ENCODE results near the gene CLIC1.

Gene CLIC1

GRCh38 chr6:31770860-31771259 lies 34.5 kb upstream of the CLIC1 start:
- Histone ChIP-seq H3K4me3 (ENCODE audit: low read length, poor library complexity, severe bottlenecking) (no peak overlapping the region), H3K9me2 (replicated peaks; ENCODE audit: low read depth, low read length) (no peaks in the 10 kb centered on the region), H3K4me2 (ENCODE audit: low read depth, low read length, poor library complexity, severe bottlenecking) (no peak overlapping the region), H3K9me3 (ENCODE audit: insufficient read depth, low read depth, low read length) (no peaks in the 10 kb centered on the region), H3K4me1 (ENCODE audit: insufficient read depth, low read length, poor library complexity, severe bottlenecking) (peaks cover 11% of the 10 kb centered on the region), H3K79me2 (ENCODE audit: insufficient read depth, low read length) (no peaks in the 10 kb centered on the region), H3K36me3 (ENCODE audit: insufficient read depth, low read length) (no peaks in the 10 kb centered on the region), H4K20me1 (ENCODE audit: insufficient read depth, low read length, poor library complexity, severe bottlenecking) (no peaks in the 10 kb centered on the region), H3F3A (ENCODE audit: low read depth) (no peaks in the 10 kb centered on the region), H3K27me3 (ENCODE audit: insufficient read depth, low read length, poor library complexity, severe bottlenecking) (no peaks in the 10 kb centered on the region), H2AFZ (ENCODE audit: low read length) (no peak overlapping the region), H3K9ac (ENCODE audit: low read depth, low read length, poor library complexity, severe bottlenecking) (no peak overlapping the region)
- TF ChIP-seq EZH2phosphoT487 (IDR thresholded peaks at IDR 0.05; ENCODE audit: borderline replicate concordance) (no peak), CTCF (conservative IDR thresholded peaks at IDR 0.05; ENCODE audit: low read length) (no peak)

GRCh38 chr6:31769684-31770371 lies 33.5 kb upstream of the CLIC1 start:
- H3K4me2 ChIP-seq (ENCODE audit: low read depth, low read length, poor library complexity, severe bottlenecking), result no peak overlapping the region
- no peaks in the 10 kb centered on the region for H3K9me2 ChIP-seq (replicated peaks; ENCODE audit: low read depth, low read length)
- no peak overlapping the region for H2AFZ ChIP-seq (ENCODE audit: low read length)
- H3K79me2 ChIP-seq (ENCODE audit: insufficient read depth, low read length), result no peaks in the 10 kb centered on the region
- H4K20me1 ChIP-seq (ENCODE audit: insufficient read depth, low read length, poor library complexity, severe bottlenecking), result no peaks in the 10 kb centered on the region
- no peak overlapping the region for H3K9ac ChIP-seq (ENCODE audit: low read depth, low read length, poor library complexity, severe bottlenecking)
- no peaks in the 10 kb centered on the region for H3K27me3 ChIP-seq (ENCODE audit: insufficient read depth, low read length, poor library complexity, severe bottlenecking)
- H3K4me1 ChIP-seq (ENCODE audit: insufficient read depth, low read length, poor library complexity, severe bottlenecking), result peaks cover 11% of the 10 kb centered on the region
- no peaks in the 10 kb centered on the region for H3K36me3 ChIP-seq (ENCODE audit: insufficient read depth, low read length)
- H3F3A ChIP-seq (ENCODE audit: low read depth), result no peaks in the 10 kb centered on the region
- no peaks in the 10 kb centered on the region for H3K9me3 ChIP-seq (ENCODE audit: insufficient read depth, low read depth, low read length)
- H3K4me3 ChIP-seq (ENCODE audit: low read length, poor library complexity, severe bottlenecking), result no peak overlapping the region
- TF ChIP-seq EZH2phosphoT487 (IDR thresholded peaks at IDR 0.05; ENCODE audit: borderline replicate concordance), result no peak
- TF ChIP-seq CTCF (conservative IDR thresholded peaks at IDR 0.05; ENCODE audit: low read length), result peak; percentile 92

- H3K9me2 ChIP-seq (replicated peaks; ENCODE audit: low read depth, low read length), result no peaks in the 10 kb centered on the region
- H3K36me3 ChIP-seq (ENCODE audit: insufficient read depth, low read length), result no peaks in the 10 kb centered on the region
- H3K4me1 ChIP-seq (ENCODE audit: insufficient read depth, low read length, poor library complexity, severe bottlenecking), result peaks cover 11% of the 10 kb centered on the region
- no peak overlapping the region for H2AFZ ChIP-seq (ENCODE audit: low read length)
- H3K4me3 ChIP-seq (ENCODE audit: low read length, poor library complexity, severe bottlenecking), result no peak overlapping the region
- H3K9me3 ChIP-seq (ENCODE audit: insufficient read depth, low read depth, low read length), result no peaks in the 10 kb centered on the region
- no peak for TF ChIP-seq EZH2phosphoT487 (IDR thresholded peaks at IDR 0.05; ENCODE audit: borderline replicate concordance)
- no peak for TF ChIP-seq CTCF (conservative IDR thresholded peaks at IDR 0.05; ENCODE audit: low read length)
- H3K79me2 ChIP-seq (ENCODE audit: insufficient read depth, low read length), result no peaks in the 10 kb centered on the region
- H4K20me1 ChIP-seq (ENCODE audit: insufficient read depth, low read length, poor library complexity, severe bottlenecking), result no peaks in the 10 kb centered on the region
- no peak overlapping the region for H3K4me2 ChIP-seq (ENCODE audit: low read depth, low read length, poor library complexity, severe bottlenecking)
- H3K9ac ChIP-seq (ENCODE audit: low read depth, low read length, poor library complexity, severe bottlenecking), result no peak overlapping the region
- H3K27me3 ChIP-seq (ENCODE audit: insufficient read depth, low read length, poor library complexity, severe bottlenecking), result no peaks in the 10 kb centered on the region
- no peaks in the 10 kb centered on the region for H3F3A ChIP-seq (ENCODE audit: low read depth)
These were observed 32.3 kb upstream of the CLIC1 start for GRCh38 chr6:31768363-31769257.

All from Loucy (cell line).